Stimulated activated CD8-positive, alpha-beta memory T cell treated with anti-CD3 and anti-CD28 coated beads, Interleukin-12 subunit alpha, Interleukin-12 subunit beta, amount 100 ng/mL, for 24 hours (primary cell): Measurements from ENCODE around the gene GPALPP1.
"Not testable (repeated sequence)": the region's sequence is repeated elsewhere in the genome, so short reads cannot be mapped to it uniquely, and the experiment has no call there.

ENCODE experiments used
- DNase-seq: peaks from one replicate; pipeline ENCODE4 v3.0.0-alpha.2; 2020; ENCODE audit errors: extremely low read depth

The GPALPP1 gene

DNA sequence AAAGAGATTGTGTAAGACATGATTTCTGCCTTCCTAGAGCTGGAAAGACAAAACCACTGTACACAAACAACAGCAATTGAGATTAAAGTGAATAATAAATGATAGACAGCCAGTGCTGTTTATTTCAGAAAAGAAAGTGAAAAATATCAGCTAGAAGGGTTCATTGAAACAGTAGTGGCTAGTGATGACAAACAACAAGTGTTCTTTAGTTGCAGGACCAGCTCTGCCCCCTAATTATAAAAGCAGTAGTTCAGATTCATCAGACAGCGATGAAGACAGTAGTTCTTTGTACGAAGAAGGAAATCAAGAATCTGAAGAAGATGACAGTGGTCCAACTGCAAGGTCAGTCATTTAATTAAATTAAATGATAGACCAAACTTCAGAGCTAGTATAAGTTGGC lies 14.8 kb downstream of the GPALPP1 start:
- no peak for DNase-seq

DNA sequence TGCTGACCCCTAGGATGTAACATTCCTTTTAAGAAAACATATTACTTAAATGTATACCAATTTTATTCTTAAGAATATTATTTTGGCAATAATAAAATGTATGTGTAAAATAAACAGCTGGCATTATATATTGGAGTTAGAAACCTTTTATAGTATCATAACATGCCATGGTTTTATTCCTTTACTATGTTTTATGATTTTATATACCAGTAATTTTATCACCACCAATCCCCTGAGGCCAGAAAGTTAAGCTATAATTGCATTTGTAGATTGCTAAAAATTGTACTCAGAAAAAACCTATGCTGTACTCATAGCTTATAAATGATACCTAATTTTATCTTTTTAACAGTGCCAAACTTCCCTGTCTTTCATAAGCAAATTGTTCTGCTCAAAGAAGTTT lies 17.9 kb downstream of the GPALPP1 start:
- no peak for DNase-seq

DNA sequence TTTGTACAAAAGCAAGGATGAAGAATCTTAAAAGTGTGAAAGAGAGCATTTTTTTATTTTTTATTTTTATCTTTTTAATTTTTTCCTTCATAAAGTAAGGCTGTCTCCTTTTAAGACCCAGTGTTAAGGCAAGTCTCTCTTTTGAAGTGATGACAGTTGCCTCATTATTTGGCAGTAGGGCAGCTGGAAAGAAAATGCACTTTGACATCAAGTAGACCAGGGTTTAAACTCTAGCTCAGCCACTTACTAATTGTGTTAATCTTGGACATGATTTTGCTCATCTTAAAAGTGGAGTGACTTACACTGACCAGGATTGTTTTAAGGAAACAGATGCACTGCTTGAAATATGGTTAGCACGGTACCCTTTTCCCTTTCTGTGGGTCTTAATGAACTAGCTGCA lies 18.5 kb downstream of the GPALPP1 start:
- no peak for DNase-seq

- DNase-seq: no peak
Measured at GRCh38 chr13:45011198-45011597, 21.9 kb downstream of the GPALPP1 start.

GRCh38 chr13:45015300-45015699 lies 26.0 kb downstream of the GPALPP1 start:
- no peak for DNase-seq

GRCh38 chr13:45016792-45017425 lies 27.6 kb downstream of the GPALPP1 start:
- DNase-seq: no peak

DNA sequence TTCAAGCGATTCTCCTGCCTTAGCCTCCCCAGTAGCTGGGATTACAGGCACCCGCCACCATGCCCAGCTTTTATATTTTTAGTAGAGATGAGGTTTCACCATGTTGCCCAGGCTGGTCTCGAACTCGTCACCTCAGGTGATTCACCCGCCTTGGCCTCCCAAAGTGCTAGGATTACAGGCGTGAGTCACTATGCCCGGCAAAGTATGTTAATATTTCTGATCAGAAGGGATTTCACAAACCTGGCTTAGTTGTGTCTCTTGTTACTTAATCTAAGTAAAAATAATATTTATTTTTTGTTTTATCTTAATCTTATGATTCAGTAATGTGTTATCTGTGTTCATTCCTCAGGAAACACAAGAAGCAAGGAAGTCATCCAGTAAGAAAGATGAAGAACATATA lies 30.6 kb downstream of the GPALPP1 start:
- not testable (repeated sequence) for DNase-seq

DNA sequence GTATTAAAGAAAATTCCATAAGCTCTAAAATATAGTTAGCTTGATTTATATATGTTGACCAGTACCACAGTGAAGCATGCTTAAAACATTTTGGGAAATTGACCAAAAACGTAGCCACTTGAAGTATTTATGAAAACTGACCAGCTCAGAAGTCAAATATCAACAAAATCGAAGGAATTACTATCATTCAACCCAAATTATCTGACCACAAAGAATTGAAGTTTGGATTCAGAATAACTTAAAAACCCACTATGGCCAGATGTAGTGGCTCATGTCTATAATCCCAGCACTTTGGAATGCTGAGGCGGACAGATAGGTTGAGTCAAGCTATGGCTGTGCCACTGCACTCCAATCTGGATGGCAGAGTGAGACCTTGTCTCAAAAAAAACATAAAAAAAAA lies 31.9 kb downstream of the GPALPP1 start:
- no peak for DNase-seq

- no peak for DNase-seq
Measured at GRCh38 chr13:45024847-45025246, 35.5 kb downstream of the GPALPP1 start.

GRCh38 chr13:45034342-45034741 lies 45.0 kb downstream of the GPALPP1 start:
- no peak for DNase-seq

DNA sequence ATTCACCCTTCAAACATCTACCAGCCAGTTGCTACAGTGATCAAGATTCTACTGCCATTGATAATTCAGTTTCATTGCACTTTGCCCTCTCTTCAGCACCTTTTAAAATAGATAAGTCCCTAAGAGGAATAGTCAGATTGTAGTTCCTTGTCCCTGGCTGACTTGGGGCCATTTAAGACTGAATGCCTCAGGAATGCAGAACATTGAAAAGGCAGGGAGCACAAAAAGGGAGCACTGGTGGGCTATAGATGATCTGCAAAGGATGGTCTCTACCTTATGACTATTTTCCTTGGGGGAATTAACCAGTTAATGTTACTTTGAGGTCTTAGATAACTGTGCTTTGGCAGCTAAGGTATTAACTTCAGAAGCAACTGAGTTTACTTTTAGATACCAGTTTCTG lies 46.9 kb downstream of the GPALPP1 start:
- DNase-seq: no peak

GRCh38 chr13:45040173-45040572 lies 50.8 kb downstream of the GPALPP1 start:
- no peak for DNase-seq

DNA sequence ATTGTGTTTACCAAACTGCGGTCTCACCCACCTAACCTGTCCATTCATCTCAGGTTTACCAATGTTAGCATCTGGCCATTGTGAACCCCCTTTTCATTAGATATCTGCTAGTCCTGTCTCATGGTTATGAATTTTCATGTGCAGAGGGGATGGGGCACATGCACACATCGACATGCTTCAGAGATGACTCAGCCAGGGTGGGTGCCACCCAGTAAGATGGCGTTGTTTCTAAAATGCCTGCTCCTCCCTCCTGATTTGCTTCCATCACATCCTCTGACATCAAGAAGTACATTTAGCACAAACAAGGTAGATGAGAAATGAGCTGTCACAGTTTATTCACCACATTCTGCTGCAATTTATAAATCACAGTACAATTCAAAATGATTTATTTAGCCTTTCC lies 51.3 kb downstream of the GPALPP1 start:
- DNase-seq: no peak

DNA sequence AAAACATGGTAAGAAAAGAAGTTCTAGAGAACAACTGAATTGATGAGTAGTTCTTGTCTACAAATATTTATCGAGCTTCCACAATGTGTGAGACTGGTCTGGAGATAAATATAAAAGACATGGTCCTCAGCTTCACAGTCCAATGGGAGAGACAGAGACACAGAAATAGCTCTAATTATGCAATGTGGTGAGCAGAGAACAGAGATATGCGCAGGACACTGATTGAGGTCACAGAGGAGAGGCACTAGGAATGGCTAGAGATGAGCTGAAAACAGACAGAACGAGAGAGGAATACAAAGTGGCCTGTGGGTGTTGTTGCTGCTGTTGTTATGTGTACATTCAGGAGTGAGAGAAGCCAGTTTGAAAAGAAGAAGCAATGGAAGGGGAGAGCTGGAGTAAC lies 53.2 kb downstream of the GPALPP1 start:
- no peak for DNase-seq

- no peak for DNase-seq
Measured at GRCh38 chr13:45046445-45046844, 57.1 kb downstream of the GPALPP1 start.

- peak; percentile 38 for DNase-seq
Measured at GRCh38 chr13:45047394-45048310, 58.3 kb downstream of the GPALPP1 start.

GRCh38 chr13:45048890-45049407 lies 59.6 kb downstream of the GPALPP1 start:
- no peak for DNase-seq

GRCh38 chr13:45049478-45049877 lies 60.1 kb downstream of the GPALPP1 start:
- DNase-seq: no peak

GRCh38 chr13:45051315-45051714 lies 62.0 kb downstream of the GPALPP1 start:
- no peak for DNase-seq

DNA sequence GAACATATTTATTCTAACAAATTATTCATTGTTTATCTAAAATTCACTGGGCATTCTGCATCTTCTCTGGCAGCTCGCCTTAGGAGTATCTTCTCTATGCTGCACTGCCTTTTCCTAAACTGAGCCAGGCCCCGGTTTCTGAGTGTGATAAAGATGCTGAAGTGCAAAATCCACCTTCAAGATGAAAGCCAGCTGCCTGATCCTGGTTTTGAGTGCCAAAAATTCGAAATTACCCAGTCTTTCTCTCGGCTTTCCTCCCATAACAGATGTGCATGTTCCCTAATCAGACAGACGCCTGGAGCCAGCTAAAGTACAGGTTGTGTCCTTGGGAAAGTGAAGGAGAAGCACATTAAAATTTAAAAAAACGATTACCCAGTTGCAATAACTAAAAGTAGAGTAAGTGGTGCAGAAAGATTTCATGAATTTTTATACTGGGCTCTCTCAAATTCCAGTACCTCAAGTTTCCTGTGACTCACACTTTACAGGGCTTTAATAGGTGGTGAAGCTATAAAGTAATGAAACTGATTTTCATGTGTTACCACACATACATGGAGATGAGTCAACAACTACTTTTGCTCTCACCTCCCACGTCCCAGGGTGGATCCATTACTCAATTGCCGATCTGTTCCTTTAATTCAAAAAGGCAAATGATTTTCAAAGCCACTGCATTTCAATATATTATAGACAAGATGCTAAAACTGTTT lies 66.0 kb downstream of the GPALPP1 start:
- peak; percentile 31 for DNase-seq

DNA sequence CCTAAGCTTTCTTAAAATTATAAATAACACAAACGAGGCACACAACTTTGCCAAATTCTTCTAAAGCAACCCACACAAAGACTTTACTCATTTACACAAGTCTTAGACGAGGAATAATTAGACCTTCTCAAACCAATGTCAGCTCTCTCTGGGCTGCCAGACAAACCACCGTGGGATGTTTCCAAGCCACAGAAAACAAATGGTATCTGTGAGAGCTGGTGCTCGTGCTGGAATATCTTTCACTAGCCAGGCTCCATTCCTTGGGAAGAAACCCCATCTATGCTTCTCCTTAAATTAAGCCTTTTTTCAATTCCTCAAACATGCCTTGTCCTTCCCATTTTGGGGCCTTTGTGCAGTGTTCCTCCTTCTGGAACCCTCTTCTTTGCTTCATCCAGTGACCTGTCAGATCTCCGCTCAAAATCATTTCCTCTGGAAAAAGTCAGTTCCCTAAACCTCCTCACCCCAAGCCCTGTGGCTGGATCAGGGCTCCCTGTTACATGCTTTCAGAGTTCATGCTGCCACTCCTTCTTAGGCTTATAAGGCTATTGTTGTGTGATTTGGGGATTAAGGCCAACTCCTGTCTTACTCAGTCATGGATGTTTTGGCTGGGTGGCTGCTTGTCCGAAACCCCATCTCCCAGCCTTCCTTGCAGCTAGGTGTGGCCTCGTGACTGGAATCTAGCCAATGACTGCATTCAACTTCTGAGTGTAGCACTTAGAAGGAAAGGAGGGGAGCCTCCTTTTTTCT lies 66.7 kb downstream of the GPALPP1 start:
- DNase-seq: no peak

DNA sequence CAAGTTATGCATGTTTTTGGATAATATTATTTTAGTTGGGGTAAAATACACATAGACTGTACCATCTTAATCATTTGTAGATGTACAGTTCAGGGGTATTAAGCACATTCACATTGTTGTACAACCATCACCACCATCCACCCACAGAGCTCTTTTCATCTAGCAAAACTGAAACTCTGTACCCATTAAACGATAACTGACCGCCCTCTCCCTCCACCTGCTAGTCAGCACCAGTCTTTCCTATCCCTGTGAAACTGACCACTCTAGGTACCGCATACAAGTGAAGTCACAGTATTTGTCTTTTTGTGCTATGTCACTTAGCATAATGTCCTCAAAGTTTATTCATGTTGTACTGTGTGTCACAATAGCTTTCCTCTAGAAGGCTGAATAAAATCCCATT lies 70.7 kb downstream of the GPALPP1 start:
- DNase-seq: no peak
